PFSK-1 (cell line): ENCODE measurements around the gene BCAS4.

ENCODE experiments used
- FOXP2 ChIP-seq: optimal IDR thresholded peaks from 2 replicates; pipeline ENCODE3; 2011; ENCODE audit warnings: borderline replicate concordance, control low read depth, inconsistent platforms; ENCODE audit not compliant: insufficient read depth; ENCODE audit errors: extremely low read length, extremely low read depth
- POLR2AphosphoS5 ChIP-seq: IDR thresholded peaks from 2 replicates; pipeline ENCODE4 v1.6.1; 2012; ENCODE audit warnings: low read depth, mild to moderate bottlenecking, control low read depth, low read length, moderate library complexity
- REST ChIP-seq, 2 experiments: IDR thresholded peaks; 2 replicates each; pipeline versions ENCODE4 v1.6.1 to v1.8.0; 2011 to 2012; ENCODE audit warnings: low read depth in 2 of 2, low read length in 2 of 2, control low read depth in 1 of 2, inconsistent platforms in 1 of 2, mild to moderate bottlenecking in 1 of 2, moderate library complexity in 1 of 2; ENCODE audit not compliant: insufficient read depth in 1 of 2
- SIN3A ChIP-seq: IDR thresholded peaks from 2 replicates; pipeline ENCODE4 v1.6.1; 2012; ENCODE audit warnings: mild to moderate bottlenecking, low read length, moderate library complexity, borderline replicate concordance; ENCODE audit not compliant: insufficient read depth
- TAF1 ChIP-seq: IDR thresholded peaks from 2 replicates; pipeline ENCODE4 v1.6.1; 2012; ENCODE audit warnings: low read length, control low read depth, borderline replicate concordance; ENCODE audit not compliant: insufficient read depth

BCAS4 gene

GRCh38 chr20:50855498-50856474 is 60.9 kb downstream of the BCAS4 start:
- TF ChIP-seq POLR2AphosphoS5 (no peak), REST (IDR thresholded peaks at IDR 0.05; ENCODE audit: insufficient read depth in 1 of 2, low read depth in 2 of 2, low read length in 2 of 2) (no peak), FOXP2 (no peak)

- TF ChIP-seq REST (IDR thresholded peaks at IDR 0.05; ENCODE audit: insufficient read depth in 1 of 2, low read depth in 2 of 2, low read length in 2 of 2) (no peak), SIN3A (no peak), FOXP2 (no peak), TAF1 (no peak), POLR2AphosphoS5 (no peak)
These were observed 61.7 kb downstream of the BCAS4 start for GRCh38 chr20:50856475-50857041.

- TF ChIP-seq FOXP2 (no peak), TAF1 (no peak), SIN3A (no peak), POLR2AphosphoS5 (no peak), REST (IDR thresholded peaks at IDR 0.05; ENCODE audit: insufficient read depth in 1 of 2, low read depth in 2 of 2, low read length in 2 of 2) (no peak)
These were observed 62.5 kb downstream of the BCAS4 start for GRCh38 chr20:50857348-50857747.

- TF ChIP-seq TAF1 (no peak), REST (IDR thresholded peaks at IDR 0.05; ENCODE audit: insufficient read depth in 1 of 2, low read depth in 2 of 2, low read length in 2 of 2) (no peak), SIN3A (no peak), FOXP2 (no peak), POLR2AphosphoS5 (no peak)
These were observed 63.7 kb downstream of the BCAS4 start for GRCh38 chr20:50858525-50858924.
